K562 (cell line): ENCODE results near the gene PHF10. TPM values are rescaled to one million over a fixed set of nuclear protein-coding genes. Genes with fewer than 3 reads are reported as not detected.

Experiments used
- CBX5 ChIP-seq: IDR thresholded peaks from 2 replicates; pipeline ENCODE4 v1.6.1; 2014; ENCODE audit warnings: low read depth, borderline replicate concordance
- EZH2 ChIP-seq: IDR thresholded peaks from 2 replicates; pipeline ENCODE4 v1.6.1; 2012; ENCODE audit warnings: low read depth, mild to moderate bottlenecking, inconsistent platforms, low read length, borderline replicate concordance
- HDAC6 ChIP-seq: IDR thresholded peaks from 2 replicates; pipeline ENCODE4 v1.6.1; 2012; ENCODE audit warnings: low read depth, mild to moderate bottlenecking, control low read depth, inconsistent platforms, low read length, moderate library complexity
- PHB ChIP-seq: fragments of 250-450 bp; sonication (Bioruptor Pico); IDR thresholded peaks from 2 replicates; pipeline ENCODE4 v1.5.0; 2021
- POLR2A ChIP-seq: fragments of 450-650 bp; conservative IDR thresholded peaks from 2 replicates; pipeline ENCODE4 v1.6.1; 2016
- SPI1 ChIP-seq: IDR thresholded peaks from 2 replicates; pipeline ENCODE4 v1.6.1; 2011; ENCODE audit warnings: low read depth, low read length, control low read depth, borderline replicate concordance
- SRSF1 ChIP-seq: fragments of 200-400 bp; formaldehyde crosslinking; IDR thresholded peaks from 2 replicates; pipeline ENCODE4 v1.6.1; 2017; ENCODE audit warnings: mild to moderate bottlenecking, low read depth, low read length, moderate library complexity
- YY1 ChIP-seq, 3 experiments: IDR thresholded peaks; 2 replicates each; pipeline ENCODE4 v1.6.1; 2011; ENCODE audit warnings: low read length in 2 of 3, mild to moderate bottlenecking in 2 of 3, moderate library complexity in 2 of 3, borderline replicate concordance in 1 of 3, control low read depth in 1 of 3, low read depth in 1 of 3; ENCODE audit not compliant: insufficient read depth in 3 of 3, insufficient replicate concordance in 2 of 3, control insufficient read depth in 1 of 3, insufficient read length in 1 of 3; ENCODE audit errors: extremely low read depth in 1 of 3
- ZNF282 ChIP-seq: sonication (generic); formaldehyde crosslinking; IDR thresholded peaks from 2 replicates; pipeline ENCODE4 v1.8.1; 2023; ENCODE audit warnings: missing genetic modification reagents
- ZNF324 ChIP-seq: fragments of 250-450 bp; sonication (Bioruptor Pico); IDR thresholded peaks from 2 replicates; pipeline ENCODE4 v1.4.0; 2020; ENCODE audit warnings: mild to moderate bottlenecking
- ZNF57 ChIP-seq: fragments of 450-650 bp; formaldehyde crosslinking; IDR thresholded peaks from 2 replicates; pipeline ENCODE4 v1.4.0; 2020; ENCODE audit warnings: mild to moderate bottlenecking, moderate library complexity
- polyA plus RNA-seq, 8 experiments: library from polyadenylated mRNA; depleted of rRNA in 4 of 8; stranded (reverse) in 5 of 8; unstranded in 3 of 8; fragments of >200 nt; fragmentation: Nextera tagmentation in 2 of 8; fragmentation: Illumina TruSeq in 1 of 8; extraction: Ambion mirVana in 2 of 8; extraction: Trizol in 1 of 8; gene quantifications; 2 replicates each; pipeline versions ENCODE4 v1.2.1 to v1.2.3, GENCODE V29; 2011 to 2014; ENCODE audit warnings: inconsistent platforms in 1 of 8, missing spikeins in 1 of 8
- total RNA-seq, 7 experiments: library from RNA; depleted of rRNA in 6 of 7; stranded (reverse); fragments of >200 nt in 6 of 7; fragmentation: Illumina TruSeq in 2 of 7; extraction: Trizol in 2 of 7; gene quantifications; 2 replicates each; pipeline versions ENCODE4 v1.2.1 to v1.2.3, GENCODE V29; 2011 to 2021; ENCODE audit warnings: low replicate concordance in 1 of 7
- TF ChIP-seq, protein P1 (sequence below): sonication (generic); formaldehyde crosslinking; IDR thresholded peaks from 2 replicates; pipeline ENCODE4 v1.4.0; 2020; ENCODE audit warnings: mild to moderate bottlenecking, missing genetic modification reagents
- TF ChIP-seq, protein P2 (sequence below), 2 experiments: fragments of 450-650 bp in 1 of 2; sonication (generic) in 1 of 2; formaldehyde crosslinking in 1 of 2; IDR thresholded peaks; 2 replicates each; pipeline versions ENCODE4 v1.7.1 to v1.9.0; 2016 to 2022; ENCODE audit warnings: inconsistent platforms in 1 of 2, mild to moderate bottlenecking in 1 of 2, missing genetic modification reagents in 1 of 2

Gene PHF10
- total and polyA plus RNA-seq, 9 of the 15 experiments (the other 6 are each of a cell fraction or from before 2014, with no cell fraction given), result 23.9 to 88.9 (median 46.0) TPM

DNA sequence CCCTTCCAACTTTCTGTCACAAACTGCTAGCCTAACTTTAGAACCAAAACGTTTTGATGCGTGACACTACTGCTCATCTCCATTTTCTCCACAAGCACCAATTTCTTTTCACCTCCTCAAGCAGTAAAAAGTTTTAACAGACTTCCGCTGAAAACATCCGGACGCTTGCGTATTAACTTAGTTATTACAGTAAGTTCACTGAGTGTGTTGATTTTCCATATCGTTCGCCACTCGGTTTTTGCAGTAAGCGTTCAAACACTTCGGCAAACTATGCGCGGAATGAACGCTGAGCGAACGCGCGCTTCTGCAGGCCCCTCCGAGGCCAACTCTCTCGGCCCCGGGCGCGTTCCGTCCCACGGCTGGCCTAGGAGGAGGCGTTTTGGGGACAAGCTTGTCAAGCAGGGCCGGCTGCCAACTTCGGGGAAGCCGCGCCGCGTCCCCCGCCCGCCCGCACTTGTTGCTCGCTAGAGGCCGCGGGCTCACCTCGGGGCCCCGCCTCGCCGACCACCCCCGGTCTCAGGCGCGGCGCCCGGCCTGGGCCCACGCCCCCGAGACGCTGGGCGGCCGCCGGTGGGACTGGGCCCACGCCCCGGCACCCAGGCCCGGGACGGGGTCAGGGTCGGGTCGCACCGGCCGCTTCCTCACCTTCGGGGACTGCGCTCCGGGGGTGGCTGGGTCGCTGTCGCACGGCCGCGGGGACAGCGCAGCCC lies 945 bp downstream of the PHF10 start (continued):
- TF ChIP-seq, protein P1, sequence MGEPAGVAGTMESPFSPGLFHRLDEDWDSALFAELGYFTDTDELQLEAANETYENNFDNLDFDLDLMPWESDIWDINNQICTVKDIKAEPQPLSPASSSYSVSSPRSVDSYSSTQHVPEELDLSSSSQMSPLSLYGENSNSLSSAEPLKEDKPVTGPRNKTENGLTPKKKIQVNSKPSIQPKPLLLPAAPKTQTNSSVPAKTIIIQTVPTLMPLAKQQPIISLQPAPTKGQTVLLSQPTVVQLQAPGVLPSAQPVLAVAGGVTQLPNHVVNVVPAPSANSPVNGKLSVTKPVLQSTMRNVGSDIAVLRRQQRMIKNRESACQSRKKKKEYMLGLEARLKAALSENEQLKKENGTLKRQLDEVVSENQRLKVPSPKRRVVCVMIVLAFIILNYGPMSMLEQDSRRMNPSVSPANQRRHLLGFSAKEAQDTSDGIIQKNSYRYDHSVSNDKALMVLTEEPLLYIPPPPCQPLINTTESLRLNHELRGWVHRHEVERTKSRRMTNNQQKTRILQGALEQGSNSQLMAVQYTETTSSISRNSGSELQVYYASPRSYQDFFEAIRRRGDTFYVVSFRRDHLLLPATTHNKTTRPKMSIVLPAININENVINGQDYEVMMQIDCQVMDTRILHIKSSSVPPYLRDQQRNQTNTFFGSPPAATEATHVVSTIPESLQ (CRISPR knock-in tag), result 0 out of 2 replicates have a peak, but pooled peaks have one; percentile 76
- TF ChIP-seq PHB (CRISPR knock-in tag), result no peak
- no peak for TF ChIP-seq POLR2A
- no peak for TF ChIP-seq EZH2
- TF ChIP-seq SPI1, result no peak
- TF ChIP-seq ZNF324 (CRISPR knock-in tag), result no peak
- TF ChIP-seq HDAC6, result 0 out of 2 replicates have a peak, but pooled peaks have one; percentile 82
- TF ChIP-seq YY1 (IDR thresholded peaks at IDR 0.05; ENCODE audit: borderline replicate concordance in 1 of 3, control insufficient read depth in 1 of 3, extremely low read depth in 1 of 3, insufficient read depth in 3 of 3, insufficient read length in 1 of 3, insufficient replicate concordance in 2 of 3, low read depth in 1 of 3, low read length in 2 of 3), result peak in 1 of 3 experiments; percentile 63
- TF ChIP-seq ZNF57 (CRISPR knock-in tag), result no peak
- TF ChIP-seq CBX5, result no peak
- TF ChIP-seq, protein P2, sequence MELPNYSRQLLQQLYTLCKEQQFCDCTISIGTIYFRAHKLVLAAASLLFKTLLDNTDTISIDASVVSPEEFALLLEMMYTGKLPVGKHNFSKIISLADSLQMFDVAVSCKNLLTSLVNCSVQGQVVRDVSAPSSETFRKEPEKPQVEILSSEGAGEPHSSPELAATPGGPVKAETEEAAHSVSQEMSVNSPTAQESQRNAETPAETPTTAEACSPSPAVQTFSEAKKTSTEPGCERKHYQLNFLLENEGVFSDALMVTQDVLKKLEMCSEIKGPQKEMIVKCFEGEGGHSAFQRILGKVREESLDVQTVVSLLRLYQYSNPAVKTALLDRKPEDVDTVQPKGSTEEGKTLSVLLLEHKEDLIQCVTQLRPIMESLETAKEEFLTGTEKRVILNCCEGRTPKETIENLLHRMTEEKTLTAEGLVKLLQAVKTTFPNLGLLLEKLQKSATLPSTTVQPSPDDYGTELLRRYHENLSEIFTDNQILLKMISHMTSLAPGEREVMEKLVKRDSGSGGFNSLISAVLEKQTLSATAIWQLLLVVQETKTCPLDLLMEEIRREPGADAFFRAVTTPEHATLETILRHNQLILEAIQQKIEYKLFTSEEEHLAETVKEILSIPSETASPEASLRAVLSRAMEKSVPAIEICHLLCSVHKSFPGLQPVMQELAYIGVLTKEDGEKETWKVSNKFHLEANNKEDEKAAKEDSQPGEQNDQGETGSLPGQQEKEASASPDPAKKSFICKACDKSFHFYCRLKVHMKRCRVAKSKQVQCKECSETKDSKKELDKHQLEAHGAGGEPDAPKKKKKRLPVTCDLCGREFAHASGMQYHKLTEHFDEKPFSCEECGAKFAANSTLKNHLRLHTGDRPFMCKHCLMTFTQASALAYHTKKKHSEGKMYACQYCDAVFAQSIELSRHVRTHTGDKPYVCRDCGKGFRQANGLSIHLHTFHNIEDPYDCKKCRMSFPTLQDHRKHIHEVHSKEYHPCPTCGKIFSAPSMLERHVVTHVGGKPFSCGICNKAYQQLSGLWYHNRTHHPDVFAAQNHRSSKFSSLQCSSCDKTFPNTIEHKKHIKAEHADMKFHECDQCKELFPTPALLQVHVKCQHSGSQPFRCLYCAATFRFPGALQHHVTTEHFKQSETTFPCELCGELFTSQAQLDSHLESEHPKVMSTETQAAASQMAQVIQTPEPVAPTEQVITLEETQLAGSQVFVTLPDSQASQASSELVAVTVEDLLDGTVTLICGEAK (IDR thresholded peaks at IDR 0.05), result peak; percentile 60
- TF ChIP-seq, protein P2 (CRISPR knock-in tag; IDR thresholded peaks at IDR 0.05), result no peak
- TF ChIP-seq ZNF282 (CRISPR knock-in tag), result no peak
- TF ChIP-seq SRSF1, result no peak
